Activated T-cell treated with anti-CD3 and anti-CD28 coated beads, Interleukin-2, amount 50 U/mL, for 24 hours (primary cell): ENCODE measurements around the gene PPDPF.

Source experiments
- DNase-seq: peaks from one replicate; pipeline ENCODE4 v3.0.0-alpha.2; 2020
- H3K27ac Mint-ChIP-seq: 2 replicates; pipeline ENCODE4 v1.8.0; 2020; ENCODE audit warnings: mild to moderate bottlenecking, mixed read lengths
- H3K27me3 Mint-ChIP-seq: 2 replicates; pipeline ENCODE4 v1.8.0; 2020; ENCODE audit warnings: mixed read lengths
- H3K36me3 Mint-ChIP-seq: 2 replicates; pipeline ENCODE4 v1.8.0; 2020; ENCODE audit warnings: low read depth, mixed read lengths
- H3K4me1 Mint-ChIP-seq: 2 replicates; pipeline ENCODE4 v1.8.0; 2020; ENCODE audit warnings: low read depth, mixed read lengths
- H3K4me3 Mint-ChIP-seq: 2 replicates; pipeline ENCODE4 v1.8.0; 2020; ENCODE audit warnings: mild to moderate bottlenecking, moderate library complexity, mixed read lengths
- H3K9me3 Mint-ChIP-seq: 2 replicates; pipeline ENCODE4 v1.8.0; 2020; ENCODE audit warnings: mixed read lengths

Gene PPDPF

DNA sequence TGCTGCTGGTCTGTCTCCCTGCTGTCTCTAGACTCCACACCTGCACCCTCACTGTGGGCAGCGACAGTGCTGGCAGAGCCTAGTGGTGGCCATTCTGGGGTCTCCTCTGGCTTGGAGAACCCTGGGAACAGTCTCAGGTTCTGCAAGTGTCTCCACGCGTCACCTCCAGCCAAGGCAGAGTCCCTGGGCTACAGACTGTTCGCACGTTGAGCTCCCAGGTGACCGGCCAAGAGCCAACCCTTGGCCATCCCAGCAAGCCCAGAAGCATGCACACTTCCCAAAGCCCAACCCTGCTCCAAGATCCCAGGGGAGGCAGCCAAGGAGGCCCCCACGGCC is 26.5 kb upstream of the PPDPF start:
- no peaks in the 10 kb centered on the region for H3K36me3 Mint-ChIP-seq
- peaks cover 5% of the 10 kb centered on the region for H3K4me1 Mint-ChIP-seq
- H3K27ac Mint-ChIP-seq, result no peak overlapping the region
- H3K27me3 Mint-ChIP-seq, result peaks cover 36% of the 10 kb centered on the region
- no peaks in the 10 kb centered on the region for H3K9me3 Mint-ChIP-seq
- no peak overlapping the region for H3K4me3 Mint-ChIP-seq
- DNase-seq, result no peak

DNA sequence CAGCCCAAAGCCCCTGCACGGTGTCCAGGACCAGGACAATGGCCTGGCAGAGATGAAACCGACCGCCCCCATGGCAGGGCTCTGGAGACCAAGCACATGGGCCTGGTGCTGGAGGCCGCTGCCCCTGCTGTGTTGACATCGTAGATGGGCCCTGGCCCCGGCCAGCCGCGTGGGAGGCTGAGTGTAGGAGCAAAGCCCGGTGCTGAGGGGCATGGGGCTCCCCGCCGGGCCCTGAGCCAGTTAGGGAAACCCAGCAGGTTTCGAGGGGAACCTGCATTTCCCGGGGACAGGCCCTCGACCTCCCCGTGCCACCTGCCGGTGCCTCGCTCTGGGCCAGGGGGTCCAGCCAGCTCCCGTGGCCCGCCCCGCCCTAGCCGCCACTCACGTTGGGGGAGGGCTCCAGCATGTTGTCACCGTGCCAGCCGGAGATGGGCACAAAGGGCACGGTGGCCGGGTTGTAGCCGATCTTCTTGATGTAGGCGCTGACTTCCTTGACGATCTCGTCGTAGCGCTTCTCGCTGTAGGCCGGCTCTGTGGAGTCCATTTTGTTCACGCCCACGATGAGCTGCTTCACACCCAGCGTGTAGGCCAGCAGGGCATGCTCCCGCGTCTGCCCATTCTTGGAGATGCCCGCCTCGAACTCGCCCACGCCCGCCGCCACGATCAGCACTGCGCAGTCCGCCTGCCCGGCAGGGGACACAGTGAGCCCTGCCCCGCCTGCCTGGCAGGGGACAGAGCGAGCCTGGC is 26.0 kb upstream of the PPDPF start:
- no peak overlapping the region for H3K4me3 Mint-ChIP-seq
- no peaks in the 10 kb centered on the region for H3K36me3 Mint-ChIP-seq
- no peak overlapping the region for H3K27ac Mint-ChIP-seq
- H3K27me3 Mint-ChIP-seq, result peaks cover 31% of the 10 kb centered on the region
- H3K4me1 Mint-ChIP-seq, result peaks cover 5% of the 10 kb centered on the region
- no peaks in the 10 kb centered on the region for H3K9me3 Mint-ChIP-seq
- DNase-seq, result no peak

DNA sequence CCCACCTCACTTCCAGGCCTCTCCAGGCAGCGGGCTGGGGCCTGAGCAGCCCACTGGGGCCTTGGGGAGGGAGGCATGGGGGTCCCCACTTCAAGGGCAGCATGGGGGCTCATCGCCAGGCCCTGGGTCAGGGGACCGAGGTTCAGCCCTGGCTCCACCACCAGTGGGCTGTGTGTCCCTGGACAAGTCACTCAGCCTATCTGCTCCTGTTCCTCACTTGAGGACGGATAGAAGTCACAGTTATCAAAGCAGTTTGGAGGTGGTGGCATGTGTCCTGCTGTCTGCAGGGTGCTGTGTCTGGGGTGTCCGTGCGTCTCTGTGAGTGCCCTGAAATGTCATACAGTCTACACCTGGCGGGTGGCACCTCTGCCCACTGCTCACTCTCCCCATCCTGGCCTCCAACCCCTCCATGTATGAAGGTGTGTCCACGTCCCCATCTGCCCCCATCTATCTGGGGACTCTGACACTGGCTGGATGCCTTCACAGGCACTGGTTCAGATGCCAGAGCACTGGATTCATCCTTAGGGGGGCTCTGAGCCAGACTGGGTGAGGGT is 25.3 kb upstream of the PPDPF start:
- peaks cover 5% of the 10 kb centered on the region for H3K4me1 Mint-ChIP-seq
- peaks cover 24% of the 10 kb centered on the region for H3K27me3 Mint-ChIP-seq
- no peak overlapping the region for H3K4me3 Mint-ChIP-seq
- DNase-seq, result no peak
- H3K36me3 Mint-ChIP-seq, result no peaks in the 10 kb centered on the region
- H3K9me3 Mint-ChIP-seq, result no peaks in the 10 kb centered on the region
- no peak overlapping the region for H3K27ac Mint-ChIP-seq

GRCh38 chr20:63495741-63496595 is 24.6 kb upstream of the PPDPF start:
- H3K27ac Mint-ChIP-seq, result no peak overlapping the region
- peaks cover 25% of the 10 kb centered on the region for H3K27me3 Mint-ChIP-seq
- peak; percentile 86 for DNase-seq
- H3K4me3 Mint-ChIP-seq, result peak overlapping the region; percentile 41
- H3K9me3 Mint-ChIP-seq, result no peaks in the 10 kb centered on the region
- no peaks in the 10 kb centered on the region for H3K36me3 Mint-ChIP-seq
- peaks cover 5% of the 10 kb centered on the region for H3K4me1 Mint-ChIP-seq

DNA sequence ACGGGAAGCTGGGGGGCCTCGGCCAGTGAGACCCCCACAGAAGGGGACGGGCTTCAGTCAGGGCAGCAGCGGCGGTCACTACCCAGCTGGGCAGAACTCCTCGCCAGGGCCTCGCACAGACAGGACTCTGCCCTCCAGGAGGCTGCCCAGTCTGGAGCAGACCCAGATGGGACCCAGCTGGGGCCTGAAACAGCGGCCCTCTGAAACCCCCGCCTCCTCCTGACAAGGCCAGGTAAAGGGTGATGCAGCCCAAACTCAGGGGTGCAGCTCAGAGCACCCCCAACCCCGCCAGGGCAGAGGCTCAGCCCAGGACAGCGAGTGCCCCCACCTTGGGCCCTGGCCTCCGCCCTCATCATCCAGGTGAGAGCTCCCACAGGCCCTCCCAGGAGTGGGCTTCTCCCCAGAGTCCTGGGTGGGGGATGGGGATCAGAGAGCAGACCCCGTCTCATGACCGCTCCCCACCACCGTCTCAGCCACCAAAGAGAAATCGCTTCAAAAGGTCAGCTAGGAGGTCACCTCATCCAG is 23.9 kb upstream of the PPDPF start:
- Mint-ChIP-seq H3K9me3 (no peaks in the 10 kb centered on the region), H3K27ac (no peak overlapping the region), H3K4me1 (peaks cover 5% of the 10 kb centered on the region), H3K36me3 (no peaks in the 10 kb centered on the region), H3K4me3 (no peak overlapping the region), H3K27me3 (peaks cover 27% of the 10 kb centered on the region)
- peak; percentile 43 for DNase-seq

DNA sequence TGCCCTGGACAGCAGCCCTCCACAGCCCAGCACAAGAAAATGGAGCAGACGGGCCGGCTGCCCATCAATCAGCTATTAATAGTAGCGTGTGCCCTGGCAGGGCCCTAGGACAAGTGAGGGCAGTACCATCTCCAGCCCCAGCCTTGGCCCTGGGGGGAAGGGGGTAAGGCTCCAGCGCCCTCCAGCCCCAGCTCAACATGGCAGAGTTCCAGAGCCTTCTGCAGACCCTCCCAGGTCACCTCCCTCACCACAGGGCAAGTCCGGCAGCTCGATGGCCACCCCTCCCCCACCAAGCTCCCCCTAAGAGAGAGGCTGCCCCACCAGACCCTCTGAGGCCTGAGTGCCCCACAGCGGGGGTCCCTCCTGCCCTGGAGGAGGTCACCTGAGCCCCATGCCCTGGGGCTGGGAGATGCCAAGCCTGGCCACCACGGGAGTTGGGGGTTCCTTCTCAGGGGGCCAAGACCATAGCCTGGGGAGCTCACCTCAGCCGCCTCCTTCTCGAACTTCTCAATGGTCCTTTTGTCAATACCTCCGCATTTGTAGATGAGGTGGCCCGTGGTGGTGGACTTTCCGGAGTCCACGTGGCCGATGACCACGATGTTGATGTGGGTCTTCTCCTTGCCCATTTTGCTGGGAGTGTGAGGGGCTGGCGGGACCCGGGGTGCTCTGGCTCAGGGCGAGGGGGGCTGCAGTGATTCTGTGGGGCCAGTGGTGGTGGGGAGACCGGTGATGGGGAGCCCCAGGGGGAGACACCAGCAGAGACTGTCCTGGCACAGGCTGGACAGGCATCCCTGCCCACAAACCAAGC is 23.2 kb upstream of the PPDPF start:
- Mint-ChIP-seq H3K36me3 (no peaks in the 10 kb centered on the region), H3K27ac (no peak overlapping the region), H3K4me1 (peaks cover 5% of the 10 kb centered on the region), H3K4me3 (no peak overlapping the region), H3K9me3 (no peaks in the 10 kb centered on the region), H3K27me3 (peaks cover 27% of the 10 kb centered on the region)
- no peak for DNase-seq

DNA sequence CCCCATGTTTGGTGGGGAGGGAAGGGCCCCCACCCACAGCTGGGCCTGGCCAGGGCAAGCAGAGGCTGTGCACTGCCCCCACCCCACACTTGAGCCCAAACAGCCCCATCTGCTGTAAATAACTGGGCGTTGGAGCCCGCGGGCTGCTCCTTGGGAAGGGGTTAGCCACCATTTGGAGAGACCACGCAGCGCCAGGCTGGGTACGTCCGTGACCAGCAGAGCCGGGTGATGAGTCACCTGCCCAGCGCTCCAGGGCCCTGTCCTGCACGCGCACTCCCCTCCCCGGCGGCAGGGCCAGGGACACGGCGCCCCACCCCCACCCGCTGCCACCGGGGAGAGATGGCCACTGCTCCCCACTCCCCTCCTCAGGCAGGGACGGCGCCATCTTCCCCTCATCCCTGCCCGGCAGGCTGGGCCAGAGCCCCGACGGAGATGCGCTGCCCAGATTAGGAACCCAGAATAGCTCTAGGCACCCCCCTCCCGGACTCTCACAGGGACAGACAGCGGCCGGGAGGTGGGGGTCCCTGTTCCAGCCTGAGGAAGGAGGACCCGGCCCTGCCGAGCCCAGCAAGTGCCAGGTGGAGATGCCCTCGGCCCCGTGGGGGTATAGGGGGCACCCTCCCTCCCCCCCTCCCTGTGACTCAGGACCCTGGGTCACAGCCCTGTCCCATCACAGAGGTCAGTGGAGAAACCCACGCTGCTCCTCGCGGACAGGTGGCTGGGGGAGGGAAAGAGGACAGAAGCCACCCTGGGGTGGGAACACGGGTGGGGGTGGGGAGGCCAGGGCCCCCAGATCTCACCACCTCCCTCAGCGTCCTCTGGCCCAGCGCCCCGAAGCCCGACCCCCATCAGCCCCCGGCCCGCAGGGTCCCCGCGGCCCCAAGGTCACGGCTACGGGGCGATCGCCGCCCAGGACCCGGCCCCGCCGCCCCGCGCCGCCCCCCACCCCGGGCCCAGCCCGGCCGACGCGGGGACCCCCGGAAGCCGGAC is 22.3 kb upstream of the PPDPF start:
- no peaks in the 10 kb centered on the region for H3K36me3 Mint-ChIP-seq
- H3K27ac Mint-ChIP-seq, result no peak overlapping the region
- peaks cover 5% of the 10 kb centered on the region for H3K4me1 Mint-ChIP-seq
- no peak overlapping the region for H3K4me3 Mint-ChIP-seq
- DNase-seq, result no peak
- no peaks in the 10 kb centered on the region for H3K9me3 Mint-ChIP-seq
- H3K27me3 Mint-ChIP-seq, result peaks cover 27% of the 10 kb centered on the region

GRCh38 chr20:63498960-63499337 is 21.6 kb upstream of the PPDPF start, which contains the start of gene EEF1A2:
EEF1A2 (minus strand) TSS chr20:63499083; CDS start chr20:63497763, 1,320 bp downstream.
- H3K4me3 Mint-ChIP-seq, result no peak within 1 kb of the TSS
- H3K27ac Mint-ChIP-seq, result no peak within 1 kb of the TSS
- H3K27me3 Mint-ChIP-seq, result peaks cover 30% of the 10 kb centered on the region
- H3K36me3 Mint-ChIP-seq, result no peaks in the 10 kb centered on the region
- peak; percentile 58 for DNase-seq
- no peaks in the 10 kb centered on the region for H3K9me3 Mint-ChIP-seq
- H3K4me1 Mint-ChIP-seq, result peaks cover 5% of the 10 kb centered on the region

DNA sequence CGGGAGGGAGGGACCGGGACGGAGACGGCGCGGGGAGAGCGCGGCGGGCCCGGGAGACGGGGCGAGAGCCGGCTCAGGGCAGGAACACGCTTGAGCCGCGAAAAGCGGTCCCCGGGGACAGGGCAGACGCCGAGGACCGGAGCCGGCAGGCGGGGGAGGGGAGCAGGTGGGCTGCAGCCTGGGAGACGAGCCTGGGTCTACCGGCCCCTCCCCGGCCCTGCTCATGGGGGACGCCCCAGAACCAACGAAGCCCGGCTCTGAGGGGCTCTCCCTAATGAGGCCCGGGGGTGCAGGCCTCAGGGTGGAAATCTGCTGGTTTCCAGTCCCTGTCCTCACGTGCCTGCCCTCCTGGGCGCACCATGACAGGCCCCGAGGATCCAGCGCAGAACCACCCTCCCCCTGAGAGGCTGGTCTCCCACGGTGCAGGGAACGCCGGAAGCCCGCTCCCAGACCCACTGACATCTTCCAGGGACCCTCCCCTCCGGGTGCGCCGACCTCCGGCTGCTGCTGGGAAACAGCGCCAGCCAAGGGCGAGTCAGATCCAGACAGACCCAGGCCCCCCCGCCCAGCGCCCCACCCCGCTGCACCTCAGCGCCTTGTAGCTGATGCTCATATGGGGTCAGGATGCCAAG is 21.1 kb upstream of the PPDPF start:
- DNase-seq, result no peak
- Mint-ChIP-seq H3K9me3 (no peaks in the 10 kb centered on the region), H3K27ac (no peak overlapping the region), H3K4me3 (no peak overlapping the region), H3K4me1 (peaks cover 5% of the 10 kb centered on the region), H3K27me3 (peaks cover 33% of the 10 kb centered on the region), H3K36me3 (no peaks in the 10 kb centered on the region)

DNA sequence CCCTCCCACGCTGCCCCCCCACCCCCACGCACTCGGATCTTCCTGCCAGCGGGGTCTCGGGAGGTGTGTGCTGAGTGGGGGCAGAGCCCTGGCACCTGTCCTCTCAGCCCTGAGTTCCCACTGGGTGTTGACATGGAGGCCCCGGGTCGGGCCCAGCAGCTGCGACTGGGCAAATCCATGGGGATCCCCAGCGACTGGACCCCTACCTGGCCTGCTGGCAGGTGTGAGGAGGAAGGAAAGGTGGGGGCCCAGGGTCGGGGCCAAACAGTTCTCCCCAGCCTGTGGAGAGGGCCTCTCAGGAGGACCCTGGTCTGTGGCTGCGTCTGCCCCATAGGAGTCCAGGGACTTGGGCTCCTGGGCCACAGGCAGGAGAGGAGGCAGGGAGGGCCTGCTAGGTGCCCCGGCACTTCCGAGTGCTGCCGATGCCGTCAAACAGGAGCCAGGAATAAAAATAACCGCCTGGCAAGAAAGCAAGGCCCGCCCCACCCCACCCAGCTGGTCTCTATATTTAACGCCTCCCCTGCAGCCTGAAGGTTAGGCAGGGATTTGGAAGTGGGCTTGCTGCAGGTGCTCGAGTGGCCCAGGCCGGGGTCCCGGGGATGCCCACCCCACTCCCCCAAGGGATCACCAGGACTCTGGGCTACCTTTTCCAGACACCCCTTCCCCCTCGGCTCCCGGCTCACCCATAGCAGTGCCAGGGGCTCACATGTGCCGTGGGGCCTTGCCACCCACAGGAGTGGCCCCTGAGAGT is 20.2 kb upstream of the PPDPF start:
- peaks cover 41% of the 10 kb centered on the region for H3K27me3 Mint-ChIP-seq
- H3K9me3 Mint-ChIP-seq, result peaks cover 4% of the 10 kb centered on the region

GRCh38 chr20:63500902-63501817 is 19.4 kb upstream of the PPDPF start:
- H3K36me3 Mint-ChIP-seq, result no peaks in the 10 kb centered on the region
- no peak overlapping the region for H3K4me3 Mint-ChIP-seq
- peaks cover 5% of the 10 kb centered on the region for H3K4me1 Mint-ChIP-seq
- H3K9me3 Mint-ChIP-seq, result peaks cover 4% of the 10 kb centered on the region
- peaks cover 41% of the 10 kb centered on the region for H3K27me3 Mint-ChIP-seq
- no peak overlapping the region for H3K27ac Mint-ChIP-seq
- no peak for DNase-seq

More for the DNA sequence above, 20.2 kb upstream of the PPDPF start:
- no peak overlapping the region for H3K4me3 Mint-ChIP-seq
- no peak overlapping the region for H3K27ac Mint-ChIP-seq
- peaks cover 5% of the 10 kb centered on the region for H3K4me1 Mint-ChIP-seq
- DNase-seq, result no peak
- no peaks in the 10 kb centered on the region for H3K36me3 Mint-ChIP-seq
